Ovary (tissue), 3 donors: ENCODE results near the gene TENM4.

Source experiments
- EP300 ChIP-seq: sonication (generic); formaldehyde crosslinking; IDR thresholded peaks from one replicate; pipeline ENCODE4 v1.6.1; 2017; ENCODE audit warnings: antibody characterized with exemption
- POLR2A ChIP-seq: fragments of 450-650 bp; IDR thresholded peaks from one replicate; pipeline ENCODE4 v1.6.1; 2017; ENCODE audit warnings: antibody characterized with exemption, mild to moderate bottlenecking, moderate library complexity
- TF ChIP-seq, protein P1 (sequence below), 3 donors: fragments of 450-650 bp in 2 of 3; fragments of 200-600 bp in 1 of 3; IDR thresholded peaks; one replicate each; pipeline versions ENCODE4 v1.5.1 to v1.8.0; 2016 to 2022; ENCODE audit warnings: antibody characterized with exemption in 3 of 3, mild to moderate bottlenecking in 1 of 3
- donor health status: DM: no; HTN: no; CAD: no.

DNA sequence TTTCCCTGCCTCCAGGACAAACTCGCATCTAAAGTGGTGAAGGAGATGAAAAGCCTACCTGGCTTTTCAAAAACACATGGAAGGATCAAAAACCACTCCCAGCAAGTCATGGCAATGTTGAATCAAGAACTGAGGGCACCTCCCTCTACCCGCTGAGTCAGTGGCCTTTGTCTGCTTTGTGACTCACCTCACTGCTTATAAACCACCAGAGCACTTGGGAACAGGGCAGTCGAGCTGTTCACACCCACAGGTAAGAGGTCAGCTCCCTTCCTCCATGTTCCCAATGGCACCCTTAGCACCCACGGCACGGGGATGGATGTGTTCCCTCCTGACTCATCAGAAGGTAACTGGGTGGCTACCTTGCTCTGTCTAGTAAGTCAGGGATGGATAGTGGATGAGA is 21.7 kb downstream of the TENM4 start:
- TF ChIP-seq, protein P1, sequence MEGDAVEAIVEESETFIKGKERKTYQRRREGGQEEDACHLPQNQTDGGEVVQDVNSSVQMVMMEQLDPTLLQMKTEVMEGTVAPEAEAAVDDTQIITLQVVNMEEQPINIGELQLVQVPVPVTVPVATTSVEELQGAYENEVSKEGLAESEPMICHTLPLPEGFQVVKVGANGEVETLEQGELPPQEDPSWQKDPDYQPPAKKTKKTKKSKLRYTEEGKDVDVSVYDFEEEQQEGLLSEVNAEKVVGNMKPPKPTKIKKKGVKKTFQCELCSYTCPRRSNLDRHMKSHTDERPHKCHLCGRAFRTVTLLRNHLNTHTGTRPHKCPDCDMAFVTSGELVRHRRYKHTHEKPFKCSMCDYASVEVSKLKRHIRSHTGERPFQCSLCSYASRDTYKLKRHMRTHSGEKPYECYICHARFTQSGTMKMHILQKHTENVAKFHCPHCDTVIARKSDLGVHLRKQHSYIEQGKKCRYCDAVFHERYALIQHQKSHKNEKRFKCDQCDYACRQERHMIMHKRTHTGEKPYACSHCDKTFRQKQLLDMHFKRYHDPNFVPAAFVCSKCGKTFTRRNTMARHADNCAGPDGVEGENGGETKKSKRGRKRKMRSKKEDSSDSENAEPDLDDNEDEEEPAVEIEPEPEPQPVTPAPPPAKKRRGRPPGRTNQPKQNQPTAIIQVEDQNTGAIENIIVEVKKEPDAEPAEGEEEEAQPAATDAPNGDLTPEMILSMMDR (IDR thresholded peaks at IDR 0.05), result no peak
- TF ChIP-seq EP300 (no peak), POLR2A (no peak)
